ENCODE results near the gene DNM2. TPM values are rescaled to one million over a fixed set of nuclear protein-coding genes. Genes with fewer than 3 reads are reported as not detected.

The DNM2 gene
- total and polyA plus RNA-seq, 2 of the 13 experiments (the other 11 are each of a cell fraction or from before 2014, with no cell fraction given), result 41.7 to 59.8 TPM

DNA sequence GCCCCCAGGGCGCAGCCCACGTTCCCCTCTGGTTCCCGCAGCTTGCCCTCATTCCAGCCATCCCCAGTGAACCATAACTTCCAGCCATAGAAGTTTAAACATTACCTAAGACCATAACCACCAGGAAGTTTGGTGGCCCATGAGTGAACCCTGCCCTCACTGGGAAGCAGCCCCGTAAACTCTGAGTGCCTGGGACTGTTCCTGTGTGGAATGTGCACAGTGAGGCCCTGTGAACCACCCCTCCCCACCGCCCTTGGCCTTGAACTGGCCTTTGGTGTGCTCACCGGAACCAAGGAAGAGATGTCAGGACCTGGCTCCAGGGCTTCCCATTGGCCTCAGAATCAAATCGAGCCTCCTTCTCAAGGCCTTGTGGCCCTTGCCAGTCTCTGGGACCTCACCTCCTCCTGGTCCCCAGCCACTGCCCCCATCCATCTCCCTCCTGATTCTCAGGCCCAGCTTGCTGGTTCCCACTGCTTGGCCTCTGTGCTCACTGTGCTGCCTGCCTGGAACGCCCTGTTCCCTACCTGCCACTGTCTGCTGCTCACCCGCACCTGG is 46.5 kb downstream of the DNM2 start (continued):
- TF ChIP-seq NONO (IDR thresholded peaks at IDR 0.05) (no peak), NONO (CRISPR knock-in tag; conservative IDR thresholded peaks at IDR 0.05) (peak; percentile 97), TCF12 (IDR thresholded peaks at IDR 0.05) (no peak), TCF12 (CRISPR knock-in tag; IDR thresholded peaks at IDR 0.05) (peak; percentile 78; the same call in 1 of the 2 replicates), AHR (CRISPR knock-in tag; IDR thresholded peaks at IDR 0.05) (0 out of 2 replicates have a peak, but pooled peaks have one; percentile 25), ZNF256 (CRISPR knock-in tag; conservative IDR thresholded peaks at IDR 0.05) (no peak), ZNF331 (CRISPR knock-in tag; IDR thresholded peaks at IDR 0.05) (peak; percentile 95), BCL6 (CRISPR knock-in tag; IDR thresholded peaks at IDR 0.05) (peak; percentile 97), ZBTB20 (CRISPR knock-in tag; IDR thresholded peaks at IDR 0.05; ENCODE audit: borderline replicate concordance, low read depth) (peak; percentile 37; the same call in 1 of the 2 replicates), ZNF160 (CRISPR knock-in tag; IDR thresholded peaks at IDR 0.05) (peak; percentile 51; the same call in 1 of the 2 replicates), EHMT2 (IDR thresholded peaks at IDR 0.05; ENCODE audit: borderline replicate concordance, low read depth, low read length) (no peak), ZNF629 (CRISPR knock-in tag; conservative IDR thresholded peaks at IDR 0.05) (no peak), ZNF777 (CRISPR knock-in tag; IDR thresholded peaks at IDR 0.05) (no peak), NFYC (CRISPR knock-in tag; IDR thresholded peaks at IDR 0.05) (peak; percentile 58), RXRA (CRISPR knock-in tag; IDR thresholded peaks at IDR 0.05) (peak; percentile 100), ZNF598 (CRISPR knock-in tag; IDR thresholded peaks at IDR 0.05; ENCODE audit: borderline replicate concordance) (0 out of 2 replicates have a peak, but pooled peaks have one; percentile 17), ZNF337 (CRISPR knock-in tag; IDR thresholded peaks at IDR 0.05; ENCODE audit: borderline replicate concordance, low read depth) (peak; percentile 28; the same call in 1 of the 2 replicates), ZNF124 (CRISPR knock-in tag; IDR thresholded peaks at IDR 0.05) (peak; percentile 88; the same call in 1 of the 2 replicates), CBX5 (CRISPR knock-in tag; IDR thresholded peaks at IDR 0.05; ENCODE audit: borderline replicate concordance) (peak; percentile 90), TCF7 (IDR thresholded peaks at IDR 0.05; ENCODE audit: low read depth) (peak; percentile 65; the same call in 1 of the 2 replicates)
- TF ChIP-seq, protein P1, sequence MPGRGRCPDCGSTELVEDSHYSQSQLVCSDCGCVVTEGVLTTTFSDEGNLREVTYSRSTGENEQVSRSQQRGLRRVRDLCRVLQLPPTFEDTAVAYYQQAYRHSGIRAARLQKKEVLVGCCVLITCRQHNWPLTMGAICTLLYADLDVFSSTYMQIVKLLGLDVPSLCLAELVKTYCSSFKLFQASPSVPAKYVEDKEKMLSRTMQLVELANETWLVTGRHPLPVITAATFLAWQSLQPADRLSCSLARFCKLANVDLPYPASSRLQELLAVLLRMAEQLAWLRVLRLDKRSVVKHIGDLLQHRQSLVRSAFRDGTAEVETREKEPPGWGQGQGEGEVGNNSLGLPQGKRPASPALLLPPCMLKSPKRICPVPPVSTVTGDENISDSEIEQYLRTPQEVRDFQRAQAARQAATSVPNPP (CRISPR knock-in tag; IDR thresholded peaks at IDR 0.05), result peak; percentile 64; the same call in 1 of the 2 replicates
- TF ChIP-seq, protein P2, sequence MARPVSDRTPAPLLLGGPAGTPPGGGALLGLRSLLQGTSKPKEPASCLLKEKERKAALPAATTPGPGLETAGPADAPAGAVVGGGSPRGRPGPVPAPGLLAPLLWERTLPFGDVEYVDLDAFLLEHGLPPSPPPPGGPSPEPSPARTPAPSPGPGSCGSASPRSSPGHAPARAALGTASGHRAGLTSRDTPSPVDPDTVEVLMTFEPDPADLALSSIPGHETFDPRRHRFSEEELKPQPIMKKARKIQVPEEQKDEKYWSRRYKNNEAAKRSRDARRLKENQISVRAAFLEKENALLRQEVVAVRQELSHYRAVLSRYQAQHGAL (CRISPR knock-in tag; IDR thresholded peaks at IDR 0.05; ENCODE audit: not compliant biosample characterization), result no peak
- TF ChIP-seq, protein P3, sequence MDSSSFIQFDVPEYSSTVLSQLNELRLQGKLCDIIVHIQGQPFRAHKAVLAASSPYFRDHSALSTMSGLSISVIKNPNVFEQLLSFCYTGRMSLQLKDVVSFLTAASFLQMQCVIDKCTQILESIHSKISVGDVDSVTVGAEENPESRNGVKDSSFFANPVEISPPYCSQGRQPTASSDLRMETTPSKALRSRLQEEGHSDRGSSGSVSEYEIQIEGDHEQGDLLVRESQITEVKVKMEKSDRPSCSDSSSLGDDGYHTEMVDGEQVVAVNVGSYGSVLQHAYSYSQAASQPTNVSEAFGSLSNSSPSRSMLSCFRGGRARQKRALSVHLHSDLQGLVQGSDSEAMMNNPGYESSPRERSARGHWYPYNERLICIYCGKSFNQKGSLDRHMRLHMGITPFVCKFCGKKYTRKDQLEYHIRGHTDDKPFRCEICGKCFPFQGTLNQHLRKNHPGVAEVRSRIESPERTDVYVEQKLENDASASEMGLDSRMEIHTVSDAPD (CRISPR knock-in tag; IDR thresholded peaks at IDR 0.05), result peak; percentile 99
- TF ChIP-seq, protein P4, sequence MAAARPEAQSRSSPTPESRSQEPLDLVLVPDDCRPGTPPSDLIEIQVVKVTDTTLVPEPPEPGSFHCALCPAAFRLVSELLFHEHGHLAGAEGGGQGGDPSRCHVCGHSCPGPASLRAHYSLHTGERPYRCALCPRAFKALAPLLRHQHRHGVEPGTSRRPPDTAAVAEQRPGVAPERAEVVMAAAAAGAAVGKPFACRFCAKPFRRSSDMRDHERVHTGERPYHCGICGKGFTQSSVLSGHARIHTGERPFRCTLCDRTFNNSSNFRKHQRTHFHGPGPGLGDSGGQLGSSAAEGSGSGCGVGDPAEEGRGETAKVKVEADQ (CRISPR knock-in tag; IDR thresholded peaks at IDR 0.05; ENCODE audit: borderline replicate concordance), result peak; percentile 69
- TF ChIP-seq, protein P5, sequence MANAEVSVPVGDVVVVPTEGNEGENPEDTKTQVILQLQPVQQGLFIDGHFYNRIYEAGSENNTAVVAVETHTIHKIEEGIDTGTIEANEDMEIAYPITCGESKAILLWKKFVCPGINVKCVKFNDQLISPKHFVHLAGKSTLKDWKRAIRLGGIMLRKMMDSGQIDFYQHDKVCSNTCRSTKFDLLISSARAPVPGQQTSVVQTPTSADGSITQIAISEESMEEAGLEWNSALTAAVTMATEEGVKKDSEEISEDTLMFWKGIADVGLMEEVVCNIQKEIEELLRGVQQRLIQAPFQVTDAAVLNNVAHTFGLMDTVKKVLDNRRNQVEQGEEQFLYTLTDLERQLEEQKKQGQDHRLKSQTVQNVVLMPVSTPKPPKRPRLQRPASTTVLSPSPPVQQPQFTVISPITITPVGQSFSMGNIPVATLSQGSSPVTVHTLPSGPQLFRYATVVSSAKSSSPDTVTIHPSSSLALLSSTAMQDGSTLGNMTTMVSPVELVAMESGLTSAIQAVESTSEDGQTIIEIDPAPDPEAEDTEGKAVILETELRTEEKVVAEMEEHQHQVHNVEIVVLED (CRISPR knock-in tag; IDR thresholded peaks at IDR 0.05; ENCODE audit: borderline replicate concordance), result peak; percentile 56; the same call in 1 of the 2 replicates

Data from HepG2 (cell line).